D721Med (cell line): ENCODE results near the gene APOL2.
"Not testable (repeated sequence)": the region's sequence is repeated elsewhere in the genome, so short reads cannot be mapped to it uniquely, and the experiment has no call there.

Source experiments
- DNase-seq: peaks from one replicate; pipeline ENCODE4 v3.0.0; 2011; ENCODE audit warnings: low spot score; ENCODE audit not compliant: insufficient read length
- FAIRE-seq: peaks from 2 replicates; lab custom pipeline; 2011; peaks lifted over from hg19 to GRCh38; lab: Jason Lieb, UNC
- TF ChIP-seq, protein P1 (sequence below): IDR thresholded peaks from 2 replicates; pipeline ENCODE4 v1.5.1; 2012; ENCODE audit warnings: mild to moderate bottlenecking, control low read depth; ENCODE audit not compliant: insufficient read depth; ENCODE audit errors: missing control alignments

APOL2 gene

DNA sequence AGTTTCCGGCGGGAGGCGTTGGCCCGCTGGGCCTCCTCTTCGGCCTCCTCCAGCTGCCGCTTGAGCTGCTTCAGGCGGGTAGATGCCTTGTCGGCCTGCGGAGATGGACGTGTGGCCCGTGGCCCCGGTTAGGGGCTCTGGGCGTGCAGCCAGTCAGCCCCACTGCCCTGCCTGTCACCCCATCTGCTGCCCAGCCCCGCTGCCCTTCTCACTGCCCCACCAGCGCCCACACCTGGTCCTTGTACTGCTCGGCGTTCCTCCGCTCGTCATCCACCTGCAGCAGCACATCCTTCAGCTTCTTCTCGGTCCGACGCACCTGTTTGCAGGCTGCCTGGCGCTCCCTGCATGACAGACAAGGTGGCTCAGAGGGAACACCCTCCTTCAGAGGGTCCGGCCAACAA is 44.8 kb upstream of the APOL2 start:
- TF ChIP-seq, protein P1, sequence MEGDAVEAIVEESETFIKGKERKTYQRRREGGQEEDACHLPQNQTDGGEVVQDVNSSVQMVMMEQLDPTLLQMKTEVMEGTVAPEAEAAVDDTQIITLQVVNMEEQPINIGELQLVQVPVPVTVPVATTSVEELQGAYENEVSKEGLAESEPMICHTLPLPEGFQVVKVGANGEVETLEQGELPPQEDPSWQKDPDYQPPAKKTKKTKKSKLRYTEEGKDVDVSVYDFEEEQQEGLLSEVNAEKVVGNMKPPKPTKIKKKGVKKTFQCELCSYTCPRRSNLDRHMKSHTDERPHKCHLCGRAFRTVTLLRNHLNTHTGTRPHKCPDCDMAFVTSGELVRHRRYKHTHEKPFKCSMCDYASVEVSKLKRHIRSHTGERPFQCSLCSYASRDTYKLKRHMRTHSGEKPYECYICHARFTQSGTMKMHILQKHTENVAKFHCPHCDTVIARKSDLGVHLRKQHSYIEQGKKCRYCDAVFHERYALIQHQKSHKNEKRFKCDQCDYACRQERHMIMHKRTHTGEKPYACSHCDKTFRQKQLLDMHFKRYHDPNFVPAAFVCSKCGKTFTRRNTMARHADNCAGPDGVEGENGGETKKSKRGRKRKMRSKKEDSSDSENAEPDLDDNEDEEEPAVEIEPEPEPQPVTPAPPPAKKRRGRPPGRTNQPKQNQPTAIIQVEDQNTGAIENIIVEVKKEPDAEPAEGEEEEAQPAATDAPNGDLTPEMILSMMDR = no peak
- DNase-seq (no peak), FAIRE-seq (no peak)

DNA sequence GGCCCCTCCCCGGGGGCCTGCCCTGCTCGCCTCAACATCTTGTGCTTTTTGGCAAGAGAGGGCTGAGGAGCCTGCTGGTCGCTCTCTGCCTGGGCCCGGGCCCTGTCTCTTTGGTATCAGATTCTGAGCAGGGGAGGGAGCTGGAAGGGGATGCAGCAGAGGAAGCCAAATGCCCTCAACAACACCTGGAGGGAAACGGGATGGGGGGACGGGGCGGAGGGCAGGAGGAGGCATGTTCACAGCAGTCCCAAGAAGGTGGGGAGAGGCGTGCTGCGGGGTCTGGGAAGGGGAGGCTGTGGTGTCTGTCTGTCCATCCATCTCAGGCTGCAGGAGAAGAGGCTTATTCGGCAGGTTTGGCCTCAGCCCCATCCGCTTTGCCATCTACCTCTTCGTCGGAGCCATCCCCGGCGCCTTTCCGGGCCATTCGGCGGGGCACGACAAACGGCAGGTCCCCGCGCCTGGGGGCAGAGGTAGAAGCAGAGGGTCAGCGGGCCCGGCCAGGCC is 43.1 kb upstream of the APOL2 start:
- TF ChIP-seq, protein P1 = no peak
- no peak for FAIRE-seq
- no peak for DNase-seq

DNA sequence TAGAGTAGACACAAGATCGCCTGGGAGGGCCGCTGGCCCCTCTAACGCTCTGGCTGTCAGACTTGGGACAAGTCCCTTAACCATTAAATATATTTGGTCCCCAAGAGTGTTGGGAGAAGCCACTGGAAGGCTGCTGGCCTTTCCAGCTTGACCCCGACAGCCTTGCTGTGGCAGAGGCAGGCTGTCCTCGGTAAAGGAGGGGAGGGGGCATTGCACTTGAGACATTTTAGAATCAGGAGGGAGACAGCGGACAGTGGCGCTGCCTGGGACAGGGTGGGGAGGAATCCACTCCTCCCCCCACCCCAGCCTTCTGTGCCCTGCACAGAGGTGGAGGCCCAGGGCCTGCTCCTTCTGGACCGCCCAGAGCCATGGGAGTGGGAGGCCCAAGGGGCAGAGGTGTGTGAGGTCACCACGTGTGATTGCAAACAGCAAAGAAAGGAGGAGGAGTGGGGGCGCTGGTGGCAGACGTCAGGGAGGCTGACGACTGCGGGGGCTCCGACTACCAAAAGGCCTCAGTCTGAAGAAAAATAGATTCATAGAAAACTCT is 42.5 kb upstream of the APOL2 start:
- TF ChIP-seq, protein P1 = no peak
- DNase-seq = no peak
- FAIRE-seq = no peak

DNA sequence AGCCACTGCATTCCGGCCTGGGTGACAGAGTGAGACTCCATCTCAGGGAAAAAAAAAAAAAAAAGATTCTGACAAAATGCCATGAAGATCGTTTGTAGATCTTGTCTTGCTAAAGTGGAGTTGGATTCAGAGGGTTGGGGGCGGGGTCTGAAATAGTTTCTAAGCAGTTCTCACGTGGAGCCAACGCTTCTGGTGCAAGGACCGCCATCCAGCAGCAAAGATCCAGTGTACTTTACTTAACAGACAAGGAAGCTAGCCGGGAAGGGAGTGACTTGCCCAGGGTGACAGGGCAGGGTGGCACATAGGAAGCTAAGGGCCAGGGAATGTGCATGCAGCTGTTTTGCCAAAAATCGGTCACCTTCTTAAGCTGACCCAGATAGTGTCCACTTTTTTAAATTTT is 41.1 kb upstream of the APOL2 start:
- no peak for FAIRE-seq
- TF ChIP-seq, protein P1 = no peak
- no peak for DNase-seq

DNA sequence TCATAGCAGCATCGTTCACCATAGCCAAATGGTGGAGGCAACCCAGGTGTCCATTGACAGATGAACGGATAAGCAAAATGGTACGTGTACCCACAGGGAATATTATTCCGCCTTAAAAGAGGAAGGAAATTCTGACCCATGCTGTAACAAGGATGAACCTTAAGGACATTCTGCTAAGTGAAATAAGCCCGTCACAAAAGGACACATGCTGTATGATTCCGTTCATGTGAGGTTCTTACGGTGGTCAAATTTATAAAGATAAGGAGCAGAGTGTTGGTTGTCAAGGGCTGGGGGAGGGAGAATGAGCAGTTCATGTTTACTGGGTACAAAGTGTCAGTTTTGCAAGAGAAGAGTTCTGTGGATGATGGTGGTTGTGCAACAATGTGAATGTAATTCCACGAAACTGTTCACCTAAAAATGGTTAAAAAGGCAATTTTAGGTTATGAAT is 39.9 kb upstream of the APOL2 start:
- FAIRE-seq = no peak
- DNase-seq = no peak
- TF ChIP-seq, protein P1 = no peak

DNA sequence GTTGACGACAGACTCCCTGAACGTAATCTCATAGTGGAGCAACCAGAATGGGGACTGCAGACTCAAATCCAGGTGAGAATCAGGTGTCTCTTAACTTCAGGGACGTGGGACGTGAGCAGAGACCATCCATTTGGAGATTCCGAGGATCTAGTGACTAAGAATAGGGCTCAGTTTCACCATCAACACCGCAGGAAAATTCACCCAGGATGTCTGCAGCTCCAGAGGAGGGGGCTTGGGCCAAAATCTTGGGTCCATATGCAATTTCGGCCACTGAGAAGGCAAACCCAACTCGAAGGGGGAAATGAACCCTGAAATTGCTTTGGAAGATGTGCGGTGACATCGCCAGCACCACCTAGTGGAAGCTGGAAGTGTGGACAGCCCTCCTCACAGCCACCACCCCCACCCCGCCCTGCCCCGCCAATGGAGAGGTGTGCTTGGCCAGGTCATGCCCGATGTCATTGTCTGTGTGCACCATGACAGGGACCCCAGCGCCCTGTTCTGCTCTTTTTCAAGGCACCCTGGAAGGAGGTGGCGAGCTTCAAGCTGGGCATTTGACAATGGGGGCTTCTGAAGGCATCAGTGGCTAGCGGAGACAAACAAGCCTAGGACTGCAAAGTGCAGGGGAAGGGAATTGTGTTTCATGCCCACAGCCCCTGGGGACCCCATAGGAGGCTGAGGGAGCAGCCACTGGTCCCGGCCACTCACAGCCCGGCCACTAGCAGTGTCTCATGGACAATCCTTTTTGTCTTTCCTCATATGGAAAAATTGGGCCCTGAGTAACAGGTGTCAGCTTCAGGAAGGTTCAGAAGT is 38.4 kb upstream of the APOL2 start:
- TF ChIP-seq, protein P1 = peak; percentile 56
- FAIRE-seq (no peak), DNase-seq (no peak)

DNA sequence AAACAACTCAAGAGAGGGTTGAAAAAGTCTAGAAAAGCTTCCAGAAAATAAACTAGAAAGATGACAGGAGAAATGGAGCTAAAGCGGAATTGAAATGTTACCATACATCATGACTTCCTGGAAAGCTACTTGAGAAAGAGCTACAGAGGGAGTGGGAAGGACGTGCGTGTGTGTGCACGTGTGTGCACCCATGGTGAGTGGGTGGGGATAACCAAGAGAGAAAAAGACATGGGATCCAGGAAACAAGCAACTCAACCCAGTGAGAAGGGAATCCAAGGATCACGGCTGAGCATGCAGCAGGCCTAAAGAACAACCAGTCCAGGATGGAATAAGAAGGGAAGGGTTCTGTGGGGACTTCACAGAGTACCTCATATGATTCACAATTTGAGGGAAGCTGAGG is 35.2 kb upstream of the APOL2 start:
- TF ChIP-seq, protein P1 = no peak
- no peak for FAIRE-seq
- DNase-seq = no peak

DNA sequence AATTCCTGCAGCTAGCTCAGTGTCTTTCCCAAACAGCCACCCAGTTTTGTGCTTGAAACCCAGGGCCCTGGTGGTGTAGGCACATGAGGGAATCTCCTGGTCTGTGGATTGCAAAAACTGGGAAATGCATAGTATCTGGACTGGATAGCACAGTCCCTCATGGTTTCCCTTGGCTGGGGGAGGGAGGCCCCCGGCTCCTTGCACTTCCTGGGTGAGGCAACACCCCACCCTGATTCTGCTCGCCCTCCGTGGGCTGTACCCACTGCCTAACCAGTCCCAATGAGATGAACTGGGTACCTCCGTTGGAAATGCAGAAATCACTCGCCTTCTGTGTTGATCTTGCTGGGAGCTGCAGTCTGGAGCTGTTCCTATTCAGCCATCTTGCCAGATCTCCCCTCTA is 32.6 kb upstream of the APOL2 start:
- DNase-seq, FAIRE-seq: not testable (repeated sequence)

DNA sequence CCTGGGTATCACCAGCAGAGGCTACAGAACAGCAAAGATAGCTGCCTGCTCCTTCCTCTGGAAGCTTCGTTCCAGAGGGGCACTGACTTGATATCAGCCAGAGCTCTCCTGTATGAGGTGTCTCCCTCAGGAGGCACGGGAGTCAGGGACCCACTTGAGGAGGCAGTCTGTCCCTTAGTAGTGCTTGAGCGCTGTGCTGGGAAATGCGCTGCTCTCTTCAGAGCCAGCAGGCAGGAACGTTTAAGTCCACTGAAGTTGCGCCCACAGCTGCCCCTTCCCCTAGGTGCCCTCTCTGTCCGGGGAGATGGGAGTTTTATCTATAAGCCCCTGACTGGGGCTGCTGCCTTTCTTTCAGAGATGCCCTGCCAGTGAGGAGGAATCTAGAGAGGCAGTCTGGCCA is 31.9 kb upstream of the APOL2 start:
- not testable (repeated sequence) for FAIRE-seq, DNase-seq
